Body of pancreas (tissue), 4 donors: Measurements from ENCODE around the gene PGC.

Source experiments
- POLR2A ChIP-seq, 3 donors: fragments of 450-650 bp; IDR thresholded peaks; one replicate each; pipeline ENCODE4 v1.6.1; 2016; ENCODE audit warnings: antibody characterized with exemption in 3 of 3, mild to moderate bottlenecking in 2 of 3
- TF ChIP-seq, protein P1 (sequence below), 7 experiments: fragments of 450-650 bp in 4 of 7; fragments of 200-600 bp in 3 of 7; sonication (generic) in 3 of 7; IDR thresholded peaks; one replicate each; pipeline ENCODE4 v1.5.1; 2016 to 2019; ENCODE audit warnings: antibody characterized with exemption in 7 of 7

DNA sequence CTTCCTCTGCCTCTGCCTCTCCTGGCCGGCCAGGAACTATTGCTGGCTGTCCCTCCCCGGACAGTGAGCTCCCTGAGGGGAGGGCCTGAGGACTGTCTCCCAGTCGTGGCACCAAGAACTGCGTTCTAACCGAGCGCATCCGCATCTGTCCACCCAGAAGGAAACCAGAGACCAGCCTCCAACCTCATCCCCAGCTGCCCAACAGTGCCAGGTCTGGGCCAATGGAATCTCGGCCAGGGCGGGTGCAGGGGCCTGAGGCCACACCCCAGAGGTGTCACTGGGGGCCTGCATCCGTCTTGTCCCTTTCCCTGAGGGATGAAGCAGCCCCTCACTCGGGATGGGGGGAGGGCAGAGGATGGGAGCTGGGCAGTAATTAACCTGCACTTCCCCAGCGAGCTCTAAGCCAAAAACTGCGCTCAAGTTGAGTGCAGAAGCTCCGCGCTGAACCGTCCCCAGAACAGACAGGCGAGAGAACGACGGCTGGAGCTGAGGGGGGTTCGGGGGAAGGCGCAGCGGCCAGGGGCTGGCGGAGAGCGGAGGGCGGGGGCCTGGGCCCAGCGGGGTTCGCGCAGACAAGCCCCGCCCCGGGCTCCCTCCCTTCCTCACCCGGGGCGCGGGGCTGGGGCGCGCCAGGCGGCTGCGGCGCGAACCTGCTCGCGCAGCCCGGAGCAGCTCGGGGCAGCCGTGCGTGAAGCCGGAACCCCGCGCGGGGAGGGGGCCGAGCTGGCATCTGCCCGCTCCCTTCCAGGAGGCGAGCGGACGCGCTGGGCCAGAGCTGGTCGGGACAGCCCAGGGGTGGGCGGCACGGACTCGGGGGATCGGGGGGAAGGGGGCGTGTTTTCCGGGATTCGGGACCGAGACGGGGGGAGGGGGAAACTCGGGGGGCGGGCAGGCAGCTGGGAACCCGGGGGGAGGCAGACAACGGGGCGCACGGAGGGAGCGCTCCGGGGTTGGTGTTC lies 13.2 kb downstream of the PGC start:
- TF ChIP-seq, protein P1, sequence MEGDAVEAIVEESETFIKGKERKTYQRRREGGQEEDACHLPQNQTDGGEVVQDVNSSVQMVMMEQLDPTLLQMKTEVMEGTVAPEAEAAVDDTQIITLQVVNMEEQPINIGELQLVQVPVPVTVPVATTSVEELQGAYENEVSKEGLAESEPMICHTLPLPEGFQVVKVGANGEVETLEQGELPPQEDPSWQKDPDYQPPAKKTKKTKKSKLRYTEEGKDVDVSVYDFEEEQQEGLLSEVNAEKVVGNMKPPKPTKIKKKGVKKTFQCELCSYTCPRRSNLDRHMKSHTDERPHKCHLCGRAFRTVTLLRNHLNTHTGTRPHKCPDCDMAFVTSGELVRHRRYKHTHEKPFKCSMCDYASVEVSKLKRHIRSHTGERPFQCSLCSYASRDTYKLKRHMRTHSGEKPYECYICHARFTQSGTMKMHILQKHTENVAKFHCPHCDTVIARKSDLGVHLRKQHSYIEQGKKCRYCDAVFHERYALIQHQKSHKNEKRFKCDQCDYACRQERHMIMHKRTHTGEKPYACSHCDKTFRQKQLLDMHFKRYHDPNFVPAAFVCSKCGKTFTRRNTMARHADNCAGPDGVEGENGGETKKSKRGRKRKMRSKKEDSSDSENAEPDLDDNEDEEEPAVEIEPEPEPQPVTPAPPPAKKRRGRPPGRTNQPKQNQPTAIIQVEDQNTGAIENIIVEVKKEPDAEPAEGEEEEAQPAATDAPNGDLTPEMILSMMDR (IDR thresholded peaks at IDR 0.05), result no peak
- TF ChIP-seq POLR2A (IDR thresholded peaks at IDR 0.05), result peak; percentile 11 to 52 (median 34)
